ENCODE data around the gene UNC13A. TPM values are rescaled to one million over a fixed set of nuclear protein-coding genes. Genes with fewer than 3 reads are reported as not detected.

Gene UNC13A
- total and polyA plus RNA-seq, 3 donors from 2014 or later, result 1.2 to 3.2 (median 2.6) TPM

- Histone ChIP-seq H3K4me1 (peaks cover 28% of the 10 kb centered on the region), H3K4me3 (no peak overlapping the region), H3K36me3 (ENCODE audit: low read depth, missing control alignments) (no peaks in the 10 kb centered on the region), H3K9me3 (no peaks in the 10 kb centered on the region), H3K27me3 (no peaks in the 10 kb centered on the region), H3K27ac (no peak overlapping the region)
- intact Hi-C loops (cut with DNase I; ENCODE audit: low total_unique reads), result no loop called here
- TF ChIP-seq, protein P1, sequence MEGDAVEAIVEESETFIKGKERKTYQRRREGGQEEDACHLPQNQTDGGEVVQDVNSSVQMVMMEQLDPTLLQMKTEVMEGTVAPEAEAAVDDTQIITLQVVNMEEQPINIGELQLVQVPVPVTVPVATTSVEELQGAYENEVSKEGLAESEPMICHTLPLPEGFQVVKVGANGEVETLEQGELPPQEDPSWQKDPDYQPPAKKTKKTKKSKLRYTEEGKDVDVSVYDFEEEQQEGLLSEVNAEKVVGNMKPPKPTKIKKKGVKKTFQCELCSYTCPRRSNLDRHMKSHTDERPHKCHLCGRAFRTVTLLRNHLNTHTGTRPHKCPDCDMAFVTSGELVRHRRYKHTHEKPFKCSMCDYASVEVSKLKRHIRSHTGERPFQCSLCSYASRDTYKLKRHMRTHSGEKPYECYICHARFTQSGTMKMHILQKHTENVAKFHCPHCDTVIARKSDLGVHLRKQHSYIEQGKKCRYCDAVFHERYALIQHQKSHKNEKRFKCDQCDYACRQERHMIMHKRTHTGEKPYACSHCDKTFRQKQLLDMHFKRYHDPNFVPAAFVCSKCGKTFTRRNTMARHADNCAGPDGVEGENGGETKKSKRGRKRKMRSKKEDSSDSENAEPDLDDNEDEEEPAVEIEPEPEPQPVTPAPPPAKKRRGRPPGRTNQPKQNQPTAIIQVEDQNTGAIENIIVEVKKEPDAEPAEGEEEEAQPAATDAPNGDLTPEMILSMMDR (IDR thresholded peaks at IDR 0.05), result no peak
- no peak for TF ChIP-seq POLR2A (IDR thresholded peaks at IDR 0.05)
- no peak for DNase-seq
- 80 to 82% methylated on average over 8 to 21 of the region's 21 CpGs for WGBS, 2 donors
Observed at GRCh38 chr19:17725422-17726078, 37.4 kb upstream of the UNC13A start.

GRCh38 chr19:17724655-17725054 is 36.5 kb upstream of the UNC13A start:
- 94 to 96% methylated on average over 7 of the region's 7 CpGs for WGBS, 2 donors
- Histone ChIP-seq H3K27me3 (no peaks in the 10 kb centered on the region), H3K4me1 (peaks cover 33% of the 10 kb centered on the region), H3K27ac (no peak overlapping the region), H3K4me3 (no peak overlapping the region), H3K36me3 (ENCODE audit: low read depth, missing control alignments) (no peaks in the 10 kb centered on the region), H3K9me3 (no peaks in the 10 kb centered on the region)
- intact Hi-C loops (cut with DNase I; ENCODE audit: low total_unique reads), result no loop called here
- no peak for DNase-seq
- TF ChIP-seq, protein P1 (IDR thresholded peaks at IDR 0.05), result no peak
- no peak for TF ChIP-seq POLR2A (IDR thresholded peaks at IDR 0.05)

GRCh38 chr19:17722655-17723240 is 34.6 kb upstream of the UNC13A start:
- Histone ChIP-seq H3K27ac (no peak overlapping the region), H3K4me3 (no peak overlapping the region), H3K9me3 (no peaks in the 10 kb centered on the region), H3K4me1 (peaks cover 37% of the 10 kb centered on the region), H3K27me3 (no peaks in the 10 kb centered on the region), H3K36me3 (ENCODE audit: low read depth, missing control alignments) (no peaks in the 10 kb centered on the region)
- DNase-seq, result no peak
- intact Hi-C loops (cut with DNase I; ENCODE audit: low total_unique reads), result no loop called here
- WGBS, 2 donors, result 64 to 74% methylated on average over 12 of the region's 12 CpGs
- no peak for TF ChIP-seq POLR2A (IDR thresholded peaks at IDR 0.05)
- TF ChIP-seq, protein P1 (IDR thresholded peaks at IDR 0.05), result no peak

- intact Hi-C loops (cut with DNase I; ENCODE audit: low total_unique reads), result no loop called here
- no peaks in the 10 kb centered on the region for H3K9me3 ChIP-seq
- DNase-seq, result no peak
- no peak overlapping the region for H3K27ac ChIP-seq
- 61 to 66% methylated on average over 3 to 8 of the region's 8 CpGs for WGBS, 2 donors
- TF ChIP-seq, protein P1 (IDR thresholded peaks at IDR 0.05), result no peak
- no peak for TF ChIP-seq POLR2A (IDR thresholded peaks at IDR 0.05)
- no peaks in the 10 kb centered on the region for H3K36me3 ChIP-seq (ENCODE audit: low read depth, missing control alignments)
- no peak overlapping the region for H3K4me3 ChIP-seq
- H3K4me1 ChIP-seq, result peaks cover 33% of the 10 kb centered on the region
- no peaks in the 10 kb centered on the region for H3K27me3 ChIP-seq
Observed at GRCh38 chr19:17721821-17722220, 33.7 kb upstream of the UNC13A start.
